ENCODE data around the gene DRC1. TPM values are rescaled to one million over a fixed set of nuclear protein-coding genes. Genes with fewer than 3 reads are reported as not detected.

DRC1 gene
- total RNA-seq, 1 experiment from 2014 or later: 0.20 TPM

DNA sequence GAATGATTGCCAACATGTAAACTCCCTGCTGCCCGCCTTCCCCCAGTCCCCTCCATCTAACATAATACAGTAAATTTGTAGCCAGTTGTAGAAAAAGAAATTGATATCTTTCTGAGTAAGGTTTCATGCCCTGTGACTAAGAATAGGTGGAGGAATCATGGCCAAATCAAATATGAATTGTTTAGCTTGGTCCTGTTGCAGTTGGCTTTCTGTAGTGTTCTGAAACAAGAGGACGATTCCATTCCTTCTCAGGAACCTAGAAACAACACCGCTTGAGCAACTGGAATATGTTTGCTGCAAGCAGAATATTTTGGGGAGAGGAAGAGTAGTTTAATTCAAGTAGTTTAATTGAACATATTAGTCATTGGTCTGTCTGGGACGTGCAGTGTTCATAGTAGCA is 7.0 kb upstream of the DRC1 start:
- no peak for DNase-seq (ENCODE audit: low read depth)
- in situ Hi-C loops (cut with HindIII; ENCODE audit: low pct_unique_long_range_greater_than_20kb, low sequenced_read_pairs): no loop called here

DNA sequence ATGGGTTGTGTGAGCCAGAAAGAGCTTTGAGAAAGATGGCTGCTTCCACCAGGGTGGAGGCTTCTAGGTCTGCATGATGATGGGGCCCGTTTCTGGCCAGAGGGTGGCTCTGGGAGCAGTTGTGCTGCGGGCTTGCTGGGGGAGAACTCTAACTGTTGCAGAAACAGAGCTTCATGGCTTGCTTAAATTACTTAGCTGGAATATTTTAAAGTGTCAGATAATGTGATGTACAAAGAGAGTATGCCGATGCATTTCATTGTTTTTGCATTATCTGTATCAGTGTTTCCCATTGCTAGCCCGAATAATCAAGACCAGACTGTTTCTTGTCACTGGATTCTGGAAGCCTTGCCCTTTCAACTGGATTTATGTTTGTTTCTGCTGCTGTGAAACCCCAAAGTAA is 6.3 kb upstream of the DRC1 start:
- in situ Hi-C loops (cut with HindIII; ENCODE audit: low pct_unique_long_range_greater_than_20kb, low sequenced_read_pairs): no loop called here
- no peak for DNase-seq (ENCODE audit: low read depth)

DNA sequence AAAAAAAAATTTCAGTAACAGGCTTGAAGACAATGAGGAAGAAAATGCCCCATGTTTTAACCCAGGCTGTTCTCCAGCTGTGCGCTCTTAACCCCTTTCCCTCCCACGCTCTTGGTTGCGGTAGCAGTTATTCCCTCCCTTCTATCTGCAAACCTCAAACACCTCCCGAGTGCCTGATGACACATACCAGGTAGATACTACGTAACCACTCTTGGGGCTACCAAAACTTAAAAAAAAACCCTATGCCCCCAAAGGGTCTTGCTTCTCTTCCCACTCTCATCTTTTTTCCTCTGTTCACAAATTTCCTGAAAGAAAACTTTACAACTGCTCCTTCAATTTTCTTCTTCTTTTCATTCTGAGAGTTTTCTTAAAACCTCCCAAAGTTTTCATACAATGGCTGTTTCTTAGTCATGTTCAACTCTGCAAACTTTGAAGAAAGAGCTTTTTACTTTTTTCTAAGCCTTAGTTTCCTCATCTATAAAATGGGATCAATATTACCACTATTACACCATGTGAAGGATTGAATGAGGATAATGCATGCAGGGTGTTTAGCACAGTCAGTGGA is 4.9 kb upstream of the DRC1 start:
- DNase-seq (ENCODE audit: low read depth): no peak
- in situ Hi-C loops (cut with HindIII; ENCODE audit: low pct_unique_long_range_greater_than_20kb, low sequenced_read_pairs): no loop called here

DNA sequence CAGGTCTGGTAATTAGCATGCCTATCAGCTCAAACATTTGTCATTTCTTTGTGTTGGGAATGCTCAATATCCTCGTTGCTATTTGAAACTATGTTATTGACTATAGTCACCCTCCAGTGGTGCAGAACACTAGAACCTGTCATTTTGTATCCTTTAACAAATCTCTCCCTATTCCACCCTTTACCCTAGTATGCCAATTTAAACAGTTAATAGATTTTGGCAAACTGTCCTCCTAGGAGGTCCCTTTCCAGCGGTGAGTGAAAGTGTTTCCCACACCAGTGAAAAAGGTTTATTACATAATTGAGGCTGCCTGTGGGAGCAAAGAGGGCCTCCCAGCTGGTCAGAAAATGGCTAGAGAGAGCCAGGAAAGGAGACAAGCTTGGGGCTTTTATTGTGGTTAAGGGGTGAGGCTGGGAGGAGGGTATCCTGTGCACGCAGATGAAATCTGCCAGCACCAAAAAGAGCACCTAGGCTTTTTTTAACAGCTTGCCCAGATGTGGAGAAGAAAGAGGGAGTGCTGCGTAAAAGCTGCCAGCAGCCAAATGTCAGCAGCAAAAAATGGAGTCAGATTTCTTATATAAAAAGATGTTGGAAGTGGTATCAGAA is 1.8 kb upstream of the DRC1 start:
- DNase-seq (ENCODE audit: low read depth): peak; percentile 65
- in situ Hi-C loops (cut with HindIII; ENCODE audit: low pct_unique_long_range_greater_than_20kb, low sequenced_read_pairs): no loop called here

DNA sequence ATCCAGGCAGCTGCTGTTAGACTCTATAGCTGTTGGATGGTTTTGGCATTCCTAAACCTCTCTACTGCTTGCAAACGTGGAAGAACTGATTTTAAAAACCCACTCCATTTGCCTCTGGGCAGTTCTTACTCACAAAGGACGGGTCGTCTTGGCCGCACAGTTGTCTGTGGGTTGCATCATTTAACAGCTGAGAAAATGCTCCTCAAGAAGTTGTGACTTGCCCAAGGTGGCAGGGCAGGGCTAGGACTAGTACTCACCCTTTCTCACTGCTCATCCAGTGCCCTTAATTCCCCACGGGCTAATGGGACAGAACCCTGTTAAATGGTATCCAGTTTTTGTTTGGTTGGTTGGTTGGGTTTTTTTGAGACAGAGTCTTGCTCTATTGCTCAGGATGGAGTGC is 997 bp upstream of the DRC1 start:
- no peak for DNase-seq (ENCODE audit: low read depth)
- in situ Hi-C loops (cut with HindIII; ENCODE audit: low pct_unique_long_range_greater_than_20kb, low sequenced_read_pairs): no loop called here

DNA sequence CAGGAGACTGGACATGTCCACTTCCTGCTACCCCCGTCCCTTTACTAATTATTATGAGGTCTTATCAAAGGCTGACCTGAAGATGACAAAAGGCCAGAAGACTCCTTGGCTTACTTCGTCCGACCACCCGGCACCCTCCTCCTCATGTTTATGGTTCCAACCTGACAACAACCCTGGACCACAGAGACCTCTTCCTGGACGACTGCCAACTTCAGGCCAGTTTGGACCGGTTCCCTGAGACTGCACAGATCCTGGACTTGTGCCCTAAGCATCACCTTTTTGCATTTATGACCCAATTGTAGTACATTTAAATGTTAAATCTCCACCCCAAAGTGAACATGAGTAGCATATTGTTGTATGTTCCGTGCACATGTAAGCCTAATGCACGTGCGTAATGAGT is 5.8 kb downstream of the DRC1 start:
- in situ Hi-C loops (cut with HindIII; ENCODE audit: low pct_unique_long_range_greater_than_20kb, low sequenced_read_pairs): no loop called here
- no peak for DNase-seq (ENCODE audit: low read depth)

DNA sequence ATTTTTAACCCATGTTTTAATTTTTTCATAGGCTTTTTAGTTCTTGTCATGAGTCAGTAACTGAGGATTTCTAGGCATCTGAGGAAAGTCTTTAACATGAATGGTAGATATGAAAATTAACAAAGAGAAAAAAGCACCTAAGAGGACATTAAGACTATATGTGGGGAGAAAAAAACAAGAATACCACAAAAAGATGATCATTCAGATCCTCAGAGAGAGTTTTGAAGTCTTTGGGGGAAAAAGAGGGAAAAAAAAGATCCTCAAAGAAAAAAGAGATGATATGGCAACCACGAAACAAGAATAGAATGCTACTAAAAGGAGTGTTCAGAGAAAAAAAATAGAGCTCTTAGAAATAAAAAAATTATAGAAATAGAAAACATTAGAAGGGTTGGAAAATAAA is 8.1 kb downstream of the DRC1 start:
- in situ Hi-C loops (cut with HindIII; ENCODE audit: low pct_unique_long_range_greater_than_20kb, low sequenced_read_pairs): no loop called here
- DNase-seq (ENCODE audit: low read depth): no peak

DNA sequence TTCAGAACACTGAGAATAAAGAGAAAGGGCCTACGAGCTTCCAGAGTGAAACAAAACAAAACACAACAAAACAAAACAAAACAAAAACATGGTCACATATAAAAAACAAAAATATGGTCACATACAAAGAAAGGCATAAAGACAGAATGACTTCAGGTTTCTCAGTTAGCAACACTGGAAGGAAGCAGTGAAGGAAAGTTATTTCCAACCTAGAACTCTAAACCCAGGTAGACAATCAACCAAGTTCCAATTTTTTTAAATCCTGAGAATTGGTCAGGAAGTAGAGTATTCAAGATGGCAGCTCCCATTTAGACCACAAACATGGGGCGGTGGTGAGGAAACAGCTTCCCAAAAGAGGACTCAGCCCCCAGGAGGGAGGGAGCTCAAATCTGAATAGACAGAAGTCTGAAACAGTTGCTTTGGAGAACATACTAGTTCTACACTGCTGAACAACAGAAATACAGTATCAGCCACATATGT is 9.1 kb downstream of the DRC1 start:
- no peak for DNase-seq (ENCODE audit: low read depth)
- in situ Hi-C loops (cut with HindIII; ENCODE audit: low pct_unique_long_range_greater_than_20kb, low sequenced_read_pairs): no loop called here

DNA sequence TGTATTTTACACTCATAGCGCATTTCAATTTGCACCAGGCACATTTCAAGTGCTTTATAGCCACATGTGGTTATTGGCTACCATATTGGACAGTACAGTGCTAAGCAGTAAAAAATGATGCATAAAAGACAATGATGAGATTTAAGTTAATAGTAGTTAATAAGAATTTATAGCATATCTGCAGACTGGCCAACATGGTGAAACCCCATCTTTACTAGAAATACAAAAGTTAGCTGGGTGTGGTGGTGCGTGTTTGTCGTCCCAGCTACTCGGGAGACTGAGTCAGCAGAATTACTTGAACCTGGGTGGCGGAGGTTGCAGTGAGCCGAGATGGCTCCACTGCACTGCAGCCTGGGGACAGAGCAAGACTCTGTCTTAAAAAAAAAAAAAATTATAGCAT is 9.7 kb downstream of the DRC1 start:
- DNase-seq (ENCODE audit: low read depth): no peak
- in situ Hi-C loops (cut with HindIII; ENCODE audit: low pct_unique_long_range_greater_than_20kb, low sequenced_read_pairs): no loop called here

DNA sequence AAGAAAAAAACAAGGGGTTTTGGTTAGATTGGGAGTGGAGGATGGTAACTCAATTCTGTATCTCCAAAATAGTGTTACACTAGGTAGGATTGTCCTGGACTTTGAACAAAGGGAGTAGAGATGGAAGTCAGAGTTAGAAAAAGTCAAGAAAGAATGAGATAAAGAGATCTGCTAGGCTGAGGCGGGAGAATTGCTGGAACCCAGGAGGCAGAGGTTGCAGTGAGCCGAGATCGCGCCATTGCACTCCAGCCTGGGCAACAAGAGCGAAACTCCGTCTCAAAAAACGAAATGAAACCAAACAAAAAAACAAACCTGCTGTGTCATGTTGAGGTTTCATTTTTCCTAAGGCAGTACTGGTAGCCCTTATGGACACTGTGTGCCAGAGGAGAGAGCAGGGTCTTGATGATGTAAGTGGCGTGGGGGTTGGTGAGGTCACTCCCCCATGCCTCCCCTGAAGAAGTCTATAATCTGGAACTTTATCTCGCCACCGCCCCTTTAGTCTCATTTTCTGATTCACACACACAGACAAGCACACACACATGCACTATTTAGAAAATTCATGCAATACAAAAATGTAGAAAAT is 10.5 kb downstream of the DRC1 start:
- peak; percentile 66 for DNase-seq (ENCODE audit: low read depth)
- in situ Hi-C loops (cut with HindIII; ENCODE audit: low pct_unique_long_range_greater_than_20kb, low sequenced_read_pairs): no loop called here

DNA sequence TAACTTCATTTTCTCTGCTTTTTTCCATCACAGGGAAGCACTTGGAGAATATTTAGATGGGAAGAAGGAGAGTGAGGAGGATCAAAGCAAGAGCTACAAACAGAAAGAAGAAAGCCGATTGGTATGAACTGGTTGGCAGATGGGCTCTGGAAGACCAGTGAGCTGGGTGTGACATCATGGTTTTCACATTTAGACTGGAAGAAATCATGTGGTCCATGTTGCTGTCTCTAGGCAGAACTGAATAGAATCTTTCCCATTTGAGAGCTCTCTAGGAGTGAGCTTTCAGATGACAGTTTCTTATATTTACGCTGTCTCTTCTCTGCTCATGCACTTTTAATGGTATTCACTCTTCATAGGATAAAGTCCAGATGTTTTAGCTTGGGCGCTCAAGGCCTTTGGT is 12.6 kb downstream of the DRC1 start:
- in situ Hi-C loops (cut with HindIII; ENCODE audit: low pct_unique_long_range_greater_than_20kb, low sequenced_read_pairs): no loop called here
- no peak for DNase-seq (ENCODE audit: low read depth)

DNA sequence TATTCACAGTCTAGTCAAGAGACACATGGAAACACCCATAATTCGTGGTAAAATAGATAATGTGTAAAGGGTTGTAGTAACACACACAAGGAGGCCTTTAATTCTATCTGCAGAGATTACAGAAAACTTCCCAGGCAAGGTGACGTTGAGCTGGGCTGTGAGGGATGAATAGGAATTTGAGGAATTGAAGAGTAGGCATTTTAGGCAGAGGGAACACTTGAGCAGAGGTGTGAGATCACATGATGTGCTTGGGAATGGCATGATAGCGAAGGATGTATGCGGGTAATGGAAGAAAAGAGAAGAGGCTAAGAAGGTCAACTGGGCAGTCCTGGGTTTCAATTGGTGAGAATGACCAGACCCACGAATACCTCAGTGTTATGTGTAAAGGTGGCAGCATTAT is 20.2 kb downstream of the DRC1 start:
- in situ Hi-C loops (cut with HindIII; ENCODE audit: low pct_unique_long_range_greater_than_20kb, low sequenced_read_pairs): no loop called here
- DNase-seq (ENCODE audit: low read depth): no peak

DNA sequence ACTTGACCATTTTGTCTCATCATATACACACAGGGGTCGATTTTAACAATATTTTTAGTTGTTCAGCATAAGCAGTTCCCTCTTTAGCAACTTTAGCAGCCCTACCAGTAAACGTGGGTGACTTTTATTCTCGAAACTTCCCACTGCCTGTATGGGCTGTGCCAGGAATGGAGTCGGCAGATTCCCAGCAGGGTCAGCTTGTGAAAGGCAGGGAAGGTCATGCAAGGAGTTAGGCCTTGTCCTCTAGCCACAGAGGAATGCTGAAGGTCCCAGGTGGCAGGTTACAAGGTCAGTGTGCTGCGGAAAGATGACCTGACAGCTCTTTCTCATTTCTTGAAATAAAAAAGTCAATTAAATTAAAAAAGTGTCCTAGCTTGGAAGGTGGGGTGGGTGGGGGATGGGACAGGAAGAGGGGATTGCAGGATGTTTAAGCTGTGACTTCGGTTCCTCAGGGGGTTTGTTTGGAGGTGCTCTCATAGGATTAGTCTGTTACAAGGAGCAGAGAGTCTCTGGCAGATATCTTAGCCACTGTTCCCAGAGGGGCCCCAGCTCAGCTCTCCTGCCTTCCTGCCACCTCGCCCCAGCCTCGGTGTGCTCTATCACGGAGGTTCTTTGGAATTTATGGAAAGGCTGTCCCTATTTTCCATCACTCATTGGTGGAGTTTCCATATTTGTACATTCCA is 21.4 kb downstream of the DRC1 start:
- no peak for DNase-seq (ENCODE audit: low read depth)
- in situ Hi-C loops (cut with HindIII; ENCODE audit: low pct_unique_long_range_greater_than_20kb, low sequenced_read_pairs): no loop called here

DNA sequence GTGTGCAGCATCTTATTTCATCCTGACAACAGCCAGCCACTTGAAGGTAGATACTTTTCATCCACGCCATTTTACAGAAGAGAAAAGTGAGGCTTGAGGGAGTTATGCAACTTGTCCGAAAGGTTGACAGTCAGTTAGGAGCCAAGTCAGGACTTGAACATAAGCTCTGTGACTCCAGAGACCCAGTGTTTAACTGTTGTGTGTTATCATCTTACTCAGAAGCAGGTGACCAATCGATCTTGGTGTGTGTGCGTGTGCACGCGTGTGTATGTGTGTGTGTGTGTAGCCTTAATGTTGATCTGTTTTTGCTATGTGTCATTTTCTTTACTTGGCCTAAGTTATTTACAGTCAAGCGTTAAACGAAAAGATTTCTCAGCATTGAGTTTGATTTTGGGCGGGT is 22.0 kb downstream of the DRC1 start:
- no peak for DNase-seq (ENCODE audit: low read depth)

DNA sequence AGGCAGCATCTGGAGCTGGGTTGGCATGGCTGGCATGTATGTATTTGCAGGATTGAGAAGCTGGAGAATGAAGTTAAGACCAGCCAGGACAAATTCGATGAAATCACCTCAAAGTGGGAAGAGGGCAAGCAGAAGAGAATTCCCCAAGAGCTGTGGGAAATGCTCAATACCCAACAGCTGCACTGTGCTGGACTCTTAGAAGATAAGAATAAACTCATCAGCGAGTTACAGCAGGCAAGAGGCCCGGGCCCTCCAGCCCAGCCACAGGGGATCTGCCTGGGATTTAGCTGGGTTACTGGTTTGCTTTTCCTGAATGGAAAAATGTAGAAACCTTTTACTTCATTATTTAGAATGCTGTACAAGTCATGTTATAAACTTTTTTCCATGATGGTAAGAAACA is 22.5 kb downstream of the DRC1 start:
- DNase-seq (ENCODE audit: low read depth): no peak
- in situ Hi-C loops (cut with HindIII; ENCODE audit: low pct_unique_long_range_greater_than_20kb, low sequenced_read_pairs): no loop called here

More for the DNA sequence above, 22.0 kb downstream of the DRC1 start:
- in situ Hi-C loops (cut with HindIII; ENCODE audit: low pct_unique_long_range_greater_than_20kb, low sequenced_read_pairs): no loop called here

DNA sequence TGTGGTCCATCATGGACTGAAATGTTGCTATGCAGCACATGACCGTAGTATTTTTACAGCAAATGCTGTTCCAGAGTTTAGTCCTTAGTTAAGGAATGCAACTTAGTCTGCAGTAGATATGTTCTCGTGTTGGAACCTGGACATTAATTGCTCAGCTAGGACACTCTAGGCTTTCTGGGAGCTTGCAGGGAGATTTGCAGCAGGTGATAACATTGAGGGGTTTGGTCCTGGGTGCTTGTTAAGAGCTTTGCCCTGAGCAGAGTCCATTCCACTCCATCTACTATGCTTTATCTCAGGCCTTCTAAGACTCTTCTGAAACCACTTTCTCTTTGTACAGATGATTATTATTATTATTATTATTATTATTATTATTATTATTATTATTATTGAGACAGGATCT is 27.1 kb downstream of the DRC1 start:
- no peak for DNase-seq (ENCODE audit: low read depth)
- in situ Hi-C loops (cut with HindIII; ENCODE audit: low pct_unique_long_range_greater_than_20kb, low sequenced_read_pairs): no loop called here

DNA sequence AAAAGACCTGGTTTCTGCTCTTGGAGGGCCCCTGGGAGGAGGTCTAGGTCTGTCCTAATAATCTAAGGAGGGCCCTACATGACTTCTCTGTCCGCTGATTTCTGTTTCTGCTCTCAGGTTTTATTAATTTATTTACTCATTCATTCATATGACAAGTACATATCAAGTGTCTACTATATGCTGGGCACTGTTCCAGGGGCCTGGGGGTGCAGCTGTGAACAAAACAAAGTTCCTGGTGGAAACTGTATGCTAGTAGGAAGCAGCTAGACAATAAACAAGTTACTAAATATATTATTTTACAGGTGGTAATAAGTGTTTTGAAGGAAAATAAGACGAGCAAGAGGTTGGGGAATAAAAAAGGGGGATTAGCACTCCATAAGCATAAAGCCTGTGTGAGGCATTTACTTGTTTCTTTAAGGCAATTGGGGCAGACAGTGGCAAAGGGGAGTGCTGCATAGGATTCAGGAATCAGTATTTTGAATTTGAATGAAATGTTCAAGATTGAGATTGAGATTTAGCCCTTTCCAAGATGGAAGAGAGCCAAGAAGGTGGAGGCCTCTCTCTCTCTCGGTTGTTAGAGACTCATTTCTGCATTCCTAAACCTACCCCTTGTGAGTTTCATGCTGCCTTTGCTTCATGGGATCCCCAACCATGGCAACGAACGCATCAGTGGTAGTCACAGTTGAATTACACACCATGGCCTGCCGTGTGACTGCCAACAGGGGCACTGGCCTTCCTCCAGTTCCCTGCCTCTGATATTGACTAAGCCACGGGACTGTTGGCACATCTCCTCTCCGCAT is 28.3 kb downstream of the DRC1 start:
- in situ Hi-C loops (cut with HindIII; ENCODE audit: low pct_unique_long_range_greater_than_20kb, low sequenced_read_pairs): no loop called here
- DNase-seq (ENCODE audit: low read depth): no peak

DNA sequence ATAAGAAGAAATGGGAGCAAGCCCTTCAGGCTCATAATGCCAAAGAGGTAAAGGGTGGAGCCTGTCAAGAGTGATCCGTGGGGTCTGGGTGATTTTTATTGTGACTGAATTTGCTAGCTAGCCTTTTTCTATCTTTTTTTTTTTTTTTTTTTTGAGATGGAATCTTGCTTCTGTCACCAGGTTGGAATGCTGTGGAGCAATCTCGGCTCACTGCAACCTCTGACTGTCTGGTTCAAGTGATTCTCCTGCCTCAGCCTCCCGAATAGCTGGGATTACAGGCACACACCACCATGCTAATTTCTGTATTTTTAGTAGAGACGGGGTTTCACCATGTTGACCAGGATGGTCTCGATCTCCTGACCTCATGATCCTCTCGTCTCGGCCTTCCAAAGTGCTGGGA is 29.1 kb downstream of the DRC1 start:
- DNase-seq (ENCODE audit: low read depth): no peak
- in situ Hi-C loops (cut with HindIII; ENCODE audit: low pct_unique_long_range_greater_than_20kb, low sequenced_read_pairs): no loop called here

DNA sequence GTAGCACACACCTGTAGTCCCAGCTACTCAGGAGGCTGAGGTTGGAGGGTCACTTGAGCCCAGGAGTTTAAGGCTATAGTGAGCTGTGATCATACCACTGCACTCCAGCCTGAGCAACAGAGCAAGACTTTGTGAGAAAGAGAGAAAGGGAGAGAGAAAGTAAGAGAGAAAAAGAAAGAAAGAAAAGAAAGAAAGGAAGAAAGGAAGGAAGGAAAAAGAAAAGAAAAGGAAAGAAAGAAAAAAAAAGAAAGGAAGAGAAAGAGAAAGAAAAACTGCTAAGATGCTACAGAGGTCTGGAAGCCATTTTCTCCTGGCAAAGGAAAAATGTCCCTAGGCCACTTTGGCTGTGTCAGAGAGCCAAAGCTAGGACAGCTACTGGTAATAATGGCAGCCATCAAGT is 30.6 kb downstream of the DRC1 start:
- in situ Hi-C loops (cut with HindIII; ENCODE audit: low pct_unique_long_range_greater_than_20kb, low sequenced_read_pairs): no loop called here
- no peak for DNase-seq (ENCODE audit: low read depth)
